ENCODE data around the gene ATP11A.
A peak's percentile ranks its signal among the peaks of the same experiment; 100 is the strongest.

Gene ATP11A

DNA sequence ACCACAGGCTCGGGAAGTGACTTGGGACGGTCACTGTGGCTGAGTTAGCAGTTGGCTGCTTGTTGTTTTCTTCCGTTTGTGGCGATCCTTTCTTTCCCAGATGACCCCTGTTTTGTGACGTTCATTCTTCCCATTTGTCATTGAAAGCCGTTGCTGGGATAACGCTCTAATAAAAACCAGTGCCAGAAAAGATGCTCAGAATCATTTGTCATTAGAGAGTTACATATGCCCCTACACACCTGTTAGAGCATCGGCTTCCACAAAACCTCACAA is 239.9 kb downstream of the ATP11A start:
- H3K4me3 ChIP-seq (ENCODE audit: low read depth, low read length) = no peak overlapping the region
- no peak for DNase-seq (ENCODE audit: low read depth)
- TF ChIP-seq, protein P1, sequence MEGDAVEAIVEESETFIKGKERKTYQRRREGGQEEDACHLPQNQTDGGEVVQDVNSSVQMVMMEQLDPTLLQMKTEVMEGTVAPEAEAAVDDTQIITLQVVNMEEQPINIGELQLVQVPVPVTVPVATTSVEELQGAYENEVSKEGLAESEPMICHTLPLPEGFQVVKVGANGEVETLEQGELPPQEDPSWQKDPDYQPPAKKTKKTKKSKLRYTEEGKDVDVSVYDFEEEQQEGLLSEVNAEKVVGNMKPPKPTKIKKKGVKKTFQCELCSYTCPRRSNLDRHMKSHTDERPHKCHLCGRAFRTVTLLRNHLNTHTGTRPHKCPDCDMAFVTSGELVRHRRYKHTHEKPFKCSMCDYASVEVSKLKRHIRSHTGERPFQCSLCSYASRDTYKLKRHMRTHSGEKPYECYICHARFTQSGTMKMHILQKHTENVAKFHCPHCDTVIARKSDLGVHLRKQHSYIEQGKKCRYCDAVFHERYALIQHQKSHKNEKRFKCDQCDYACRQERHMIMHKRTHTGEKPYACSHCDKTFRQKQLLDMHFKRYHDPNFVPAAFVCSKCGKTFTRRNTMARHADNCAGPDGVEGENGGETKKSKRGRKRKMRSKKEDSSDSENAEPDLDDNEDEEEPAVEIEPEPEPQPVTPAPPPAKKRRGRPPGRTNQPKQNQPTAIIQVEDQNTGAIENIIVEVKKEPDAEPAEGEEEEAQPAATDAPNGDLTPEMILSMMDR (conservative IDR thresholded peaks at IDR 0.05; ENCODE audit: low read depth, low read length) = no peak

DNA sequence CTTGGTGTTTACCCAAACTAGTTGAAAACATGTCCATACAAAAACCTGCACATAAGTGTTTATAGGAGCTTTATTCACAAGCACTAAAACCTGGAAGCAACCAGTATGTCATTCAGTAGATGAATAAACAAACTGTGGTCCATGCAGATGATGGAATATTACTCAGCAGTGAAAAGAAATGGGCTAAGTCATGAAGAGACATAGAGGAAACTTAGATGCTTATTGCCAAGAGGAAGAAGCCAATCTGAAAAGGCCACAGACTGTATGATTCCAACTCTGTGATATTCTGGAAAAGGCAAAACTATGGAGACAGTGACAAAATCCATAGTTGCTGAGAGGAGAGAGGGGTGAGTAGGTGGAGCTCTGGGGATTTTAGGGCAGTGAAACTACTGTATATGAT is 240.4 kb downstream of the ATP11A start:
- H3K4me3 ChIP-seq (ENCODE audit: low read depth, low read length) = no peak overlapping the region
- DNase-seq (ENCODE audit: low read depth) = no peak
- TF ChIP-seq, protein P1 (conservative IDR thresholded peaks at IDR 0.05; ENCODE audit: low read depth, low read length) = no peak

DNA sequence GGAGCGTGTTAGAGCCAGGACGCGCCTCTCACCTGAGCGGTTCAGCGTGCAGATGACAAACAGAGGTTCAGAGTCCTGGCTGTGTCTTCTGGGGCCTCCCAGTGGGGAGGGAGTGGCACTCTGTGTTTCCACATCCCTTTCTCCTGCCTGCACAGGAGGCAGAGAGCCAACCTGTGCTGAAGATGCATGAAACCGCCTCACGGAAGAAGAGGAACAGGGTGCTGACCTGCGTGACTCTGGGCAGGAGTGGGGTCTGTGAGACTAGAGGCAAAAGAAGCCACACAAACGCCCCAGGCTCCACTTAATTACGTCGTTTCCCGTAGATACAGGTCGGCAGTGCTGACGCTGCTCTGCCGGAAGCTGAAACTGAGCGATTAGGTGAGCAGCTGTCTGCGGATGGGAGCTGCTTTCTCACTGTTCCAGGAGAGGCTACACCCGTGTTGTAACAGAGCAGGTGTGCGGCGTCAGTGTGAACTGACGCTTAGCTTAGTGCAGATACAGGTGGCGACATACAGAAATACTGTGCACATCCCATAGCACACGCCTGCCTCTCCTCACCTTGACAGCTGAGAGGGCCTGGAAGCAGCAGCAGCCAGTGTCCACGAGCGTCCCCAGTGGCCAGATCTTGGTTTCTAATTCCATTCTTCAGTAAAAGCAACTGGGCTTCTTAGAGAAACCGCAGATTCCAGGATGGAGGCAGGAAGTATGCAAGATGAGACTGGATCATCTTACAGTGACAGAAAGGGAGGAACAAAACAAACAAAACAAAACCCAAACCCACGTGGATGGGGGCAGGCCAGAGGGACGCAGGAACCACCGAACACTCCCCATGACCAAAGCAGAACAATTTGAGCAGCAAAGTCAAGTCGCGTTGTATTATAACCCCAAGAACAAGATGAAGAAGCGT is 241.4 kb downstream of the ATP11A start:
- TF ChIP-seq, protein P1 (conservative IDR thresholded peaks at IDR 0.05; ENCODE audit: low read depth, low read length) = peak; percentile 87
- H3K4me3 ChIP-seq (ENCODE audit: low read depth, low read length) = no peak overlapping the region
- DNase-seq (ENCODE audit: low read depth) = peak; percentile 88

DNA sequence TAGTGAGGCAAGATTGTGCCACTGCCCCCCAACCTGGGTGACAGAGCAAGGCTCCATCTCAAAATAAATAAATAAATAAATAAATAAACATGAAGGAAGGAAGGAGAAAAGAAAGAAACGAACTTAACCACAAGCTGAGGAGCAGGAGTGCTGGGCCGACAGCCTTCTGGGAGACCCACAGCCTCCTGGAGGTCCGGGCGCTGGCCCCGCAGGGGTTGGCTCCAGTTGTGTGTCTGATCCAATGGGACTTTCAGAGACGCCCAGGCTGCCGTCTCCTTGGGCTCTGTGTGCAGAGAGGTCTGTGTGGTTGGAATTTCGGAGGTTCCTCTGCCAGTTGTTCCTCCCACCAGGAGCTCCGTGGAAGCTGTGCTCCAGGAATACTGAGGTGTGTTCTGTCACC is 243.1 kb downstream of the ATP11A start:
- H3K4me3 ChIP-seq (ENCODE audit: low read depth, low read length) = no peak overlapping the region
- DNase-seq (ENCODE audit: low read depth) = no peak
- TF ChIP-seq, protein P1 (conservative IDR thresholded peaks at IDR 0.05; ENCODE audit: low read depth, low read length) = no peak

DNA sequence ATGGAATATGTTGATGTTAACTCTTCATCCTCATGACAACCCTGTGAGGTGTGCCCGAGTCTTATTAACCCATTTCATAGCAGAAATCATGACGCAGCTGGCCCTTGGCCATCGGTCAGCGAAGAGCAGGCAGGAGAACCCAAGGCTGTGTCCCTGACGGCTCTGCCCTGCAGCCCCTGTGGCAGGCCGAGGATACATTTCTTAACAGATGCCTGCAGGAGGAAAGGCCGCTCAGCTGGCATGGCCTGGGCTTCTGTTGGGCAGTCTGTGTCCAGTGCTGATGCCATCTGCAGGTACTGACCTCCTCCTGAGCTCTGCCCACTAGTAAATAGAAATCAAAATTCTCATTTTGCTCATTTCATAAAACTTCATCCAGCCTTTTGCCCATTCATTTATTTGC is 243.8 kb downstream of the ATP11A start:
- no peak overlapping the region for H3K4me3 ChIP-seq (ENCODE audit: low read depth, low read length)
- DNase-seq (ENCODE audit: low read depth) = no peak
- TF ChIP-seq, protein P1 (conservative IDR thresholded peaks at IDR 0.05; ENCODE audit: low read depth, low read length) = no peak

DNA sequence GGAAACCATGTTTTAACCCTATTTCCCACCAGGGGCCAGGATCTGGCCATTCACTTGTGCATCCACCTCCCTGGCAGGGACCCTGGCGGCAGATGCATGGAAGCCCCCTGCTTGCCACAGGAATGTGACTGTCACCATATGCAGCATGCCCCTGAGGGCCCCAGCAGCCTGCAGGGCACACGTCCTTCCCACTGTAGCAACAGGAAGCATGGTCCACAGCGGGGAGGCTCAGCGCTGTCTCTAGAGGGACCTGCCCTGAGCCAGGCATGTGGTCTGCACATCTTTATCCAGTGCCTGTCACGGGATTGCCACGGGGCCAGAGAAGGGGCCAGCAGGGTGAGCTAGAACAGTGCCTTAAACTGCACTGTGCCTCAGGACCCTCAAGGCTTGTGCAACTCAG is 244.2 kb downstream of the ATP11A start:
- no peak overlapping the region for H3K4me3 ChIP-seq (ENCODE audit: low read depth, low read length)
- DNase-seq (ENCODE audit: low read depth) = peak; percentile 39
- TF ChIP-seq, protein P1 (conservative IDR thresholded peaks at IDR 0.05; ENCODE audit: low read depth, low read length) = no peak
